HG03469 (cell line): ENCODE measurements around the gene CNGA4.

Experiments
- ATAC-seq: cut with Tn5 transposase; IDR thresholded peaks from one replicate; pipeline ENCODE4 v1.9.1; 2021; ENCODE audit warnings: mild to moderate bottlenecking, moderate library complexity, moderate number of reproducible peaks; ENCODE audit not compliant: unreplicated experiment

The CNGA4 gene

GRCh38 chr11:6238902-6239301 is at the start of gene CNGA4:
Gene CNGA4 (plus strand): TSS chr11:6239089. CDS start chr11:6239207, 118 bp downstream.
- no peak for ATAC-seq

GRCh38 chr11:6191742-6192141 is 47.1 kb upstream of the CNGA4 start:
- no peak for ATAC-seq

- no peak for ATAC-seq
These were observed 44.8 kb upstream of the CNGA4 start for GRCh38 chr11:6194065-6194581.

GRCh38 chr11:6196396-6196795 is 42.5 kb upstream of the CNGA4 start:
- peak; percentile 38 for ATAC-seq

GRCh38 chr11:6197466-6198200 is 41.3 kb upstream of the CNGA4 start:
- ATAC-seq = no peak

GRCh38 chr11:6199174-6199810 is 39.6 kb upstream of the CNGA4 start, which contains the start of gene OR52W1:
Gene OR52W1 (plus strand): TSS chr11:6199224. CDS start chr11:6199224, 0 bp downstream.
- ATAC-seq = no peak

GRCh38 chr11:6200975-6201374 is 37.9 kb upstream of the CNGA4 start:
- ATAC-seq = no peak

GRCh38 chr11:6201481-6201880 is 37.4 kb upstream of the CNGA4 start:
- no peak for ATAC-seq

GRCh38 chr11:6202041-6202440 is 36.8 kb upstream of the CNGA4 start:
- no peak for ATAC-seq

GRCh38 chr11:6203327-6203726 is 35.6 kb upstream of the CNGA4 start:
- peak; percentile 67 for ATAC-seq

- no peak for ATAC-seq
These were observed 34.2 kb upstream of the CNGA4 start for GRCh38 chr11:6204706-6205105.

- ATAC-seq = no peak
These were observed 33.5 kb upstream of the CNGA4 start, which contains the start of gene C11orf42 for GRCh38 chr11:6205366-6205765. Gene C11orf42 (plus strand): TSS chr11:6205557. CDS start chr11:6205616, 59 bp downstream.

- no peak for ATAC-seq
These were observed 32.3 kb upstream of the CNGA4 start for GRCh38 chr11:6206456-6207180.

- ATAC-seq = no peak
These were observed 29.1 kb upstream of the CNGA4 start for GRCh38 chr11:6209801-6210200.

- no peak for ATAC-seq
These were observed 28.5 kb upstream of the CNGA4 start for GRCh38 chr11:6210274-6210955.

GRCh38 chr11:6214530-6214929 is 24.4 kb upstream of the CNGA4 start:
- no peak for ATAC-seq

GRCh38 chr11:6216501-6216900 is 22.4 kb upstream of the CNGA4 start:
- ATAC-seq = no peak

GRCh38 chr11:6217722-6218121 is 21.2 kb upstream of the CNGA4 start:
- ATAC-seq = no peak

- no peak for ATAC-seq
These were observed 19.5 kb upstream of the CNGA4 start for GRCh38 chr11:6219359-6219758.

- ATAC-seq = no peak
These were observed 15.0 kb upstream of the CNGA4 start for GRCh38 chr11:6223854-6224253.

- ATAC-seq = no peak
These were observed 14.5 kb upstream of the CNGA4 start for GRCh38 chr11:6224421-6224820.
